GM21381 (cell line): ENCODE measurements around the gene MBD5.

Source experiments
- ATAC-seq: cut with Tn5 transposase; IDR thresholded peaks from one replicate; pipeline ENCODE4 v1.9.1; 2021; ENCODE audit warnings: mild to moderate bottlenecking, moderate library complexity; ENCODE audit not compliant: unreplicated experiment

The MBD5 gene

DNA sequence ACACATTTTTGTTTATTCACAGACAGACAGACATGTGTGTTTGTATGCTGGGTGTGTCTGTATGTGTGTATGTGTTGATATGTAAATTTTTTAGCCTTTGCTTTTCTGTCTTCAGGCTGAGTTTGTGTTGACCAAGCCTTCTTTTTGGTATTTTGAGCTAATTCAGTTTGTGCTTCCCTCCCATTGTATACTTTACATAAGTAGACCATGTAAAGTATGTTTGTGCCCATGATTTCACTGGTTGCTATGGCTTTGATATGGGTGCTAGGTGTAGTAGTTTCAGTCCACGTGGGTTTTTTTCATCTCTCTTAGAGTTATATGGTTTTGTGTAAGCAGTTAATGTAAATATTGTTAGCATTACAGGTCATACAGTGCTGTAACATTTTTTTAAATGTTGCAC is 494.2 kb downstream of the MBD5 start:
- no peak for ATAC-seq

DNA sequence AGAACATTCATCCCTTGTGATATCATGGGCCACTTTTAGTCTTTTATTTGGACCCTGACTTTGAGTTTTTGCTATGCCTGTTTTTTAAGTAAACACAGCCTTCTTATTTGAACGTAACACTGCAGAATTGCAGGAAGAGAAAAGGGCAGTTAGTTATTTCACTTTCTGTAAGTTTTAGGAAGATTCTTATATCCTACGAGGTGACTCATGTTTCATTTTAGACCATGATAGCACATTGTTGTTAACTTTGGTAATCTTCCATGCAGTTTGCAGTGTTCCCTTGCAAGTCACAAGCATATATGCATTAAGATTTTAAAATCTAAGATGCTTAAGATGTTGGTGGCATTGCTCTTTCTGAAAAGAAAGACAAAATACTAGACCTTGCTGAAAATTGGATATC is 495.1 kb downstream of the MBD5 start:
- no peak for ATAC-seq

DNA sequence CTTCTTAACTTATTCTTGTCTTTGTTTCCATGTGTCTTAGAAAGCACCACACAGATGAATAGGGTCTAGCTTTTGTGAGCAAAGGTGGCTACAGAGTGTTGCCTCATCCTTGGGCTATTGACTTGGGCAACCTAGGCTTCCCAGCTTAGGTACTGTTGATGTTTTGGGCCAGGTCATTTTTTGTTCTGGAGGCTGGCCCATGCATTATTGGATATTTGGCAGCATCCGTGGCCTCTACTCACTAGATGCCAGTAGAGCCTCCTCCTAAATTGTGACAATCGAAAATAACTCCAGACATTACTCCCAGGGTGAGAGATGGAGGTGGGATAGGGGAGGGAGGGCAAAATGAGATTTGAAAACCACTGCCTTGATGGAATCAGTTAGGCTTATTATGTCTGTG is 496.4 kb downstream of the MBD5 start:
- ATAC-seq, result no peak

DNA sequence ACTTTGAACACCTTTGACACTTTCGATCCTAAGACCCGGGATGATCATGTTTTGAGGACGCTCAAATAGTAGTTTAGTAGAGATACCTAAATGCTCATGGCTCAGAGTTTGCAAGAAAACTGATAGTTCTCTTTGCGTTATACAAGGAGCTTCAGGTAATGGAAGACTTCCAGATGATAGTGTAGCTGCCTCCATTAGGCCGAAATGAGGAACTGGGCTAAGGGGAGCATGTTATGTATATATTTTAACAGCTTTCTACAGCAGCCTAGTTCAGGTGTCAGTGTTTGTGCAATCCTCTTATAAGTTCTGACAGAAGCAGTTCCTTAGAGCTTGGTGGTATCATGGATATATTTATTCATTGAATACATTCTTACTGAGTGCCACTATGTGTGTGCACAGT is 496.9 kb downstream of the MBD5 start:
- ATAC-seq, result no peak

DNA sequence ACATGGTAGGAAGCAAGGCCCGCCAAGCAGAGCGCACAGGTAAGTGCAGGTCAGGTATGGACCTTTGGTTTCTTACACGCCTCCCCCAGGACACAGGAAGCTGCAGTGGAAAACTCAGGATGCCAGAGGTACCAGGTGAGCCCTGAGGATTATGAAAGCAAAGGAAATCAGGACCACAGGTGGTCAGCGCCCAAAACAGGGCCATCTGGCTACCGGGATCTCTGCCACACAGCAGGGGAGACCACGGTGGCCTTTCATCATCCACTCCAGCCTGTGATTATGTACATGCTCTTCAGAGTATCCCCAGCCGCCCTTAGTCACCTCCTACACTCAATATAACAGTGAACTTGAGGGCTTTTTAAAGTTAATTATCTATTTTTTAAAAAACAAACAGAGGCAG is 498.1 kb downstream of the MBD5 start:
- no peak for ATAC-seq

DNA sequence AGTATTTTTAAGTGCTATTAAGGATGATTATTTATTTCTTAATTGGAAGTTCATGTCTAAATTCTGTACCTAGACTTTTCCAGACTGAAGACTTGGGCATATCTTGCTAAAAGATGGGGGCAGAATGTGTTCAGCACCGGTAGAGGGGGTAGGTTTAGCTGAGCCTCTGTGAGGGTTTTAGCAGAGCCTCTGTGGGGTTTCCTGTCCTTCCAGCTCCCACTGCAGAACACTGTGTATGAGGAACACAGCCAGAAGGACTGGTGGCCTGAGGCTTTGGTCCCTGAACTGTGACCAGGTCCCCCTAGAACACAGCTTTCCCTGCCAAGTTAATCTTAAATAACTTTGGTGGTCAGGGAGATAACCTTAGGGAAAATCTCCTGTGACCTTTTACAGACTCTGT is 500.3 kb downstream of the MBD5 start:
- no peak for ATAC-seq

DNA sequence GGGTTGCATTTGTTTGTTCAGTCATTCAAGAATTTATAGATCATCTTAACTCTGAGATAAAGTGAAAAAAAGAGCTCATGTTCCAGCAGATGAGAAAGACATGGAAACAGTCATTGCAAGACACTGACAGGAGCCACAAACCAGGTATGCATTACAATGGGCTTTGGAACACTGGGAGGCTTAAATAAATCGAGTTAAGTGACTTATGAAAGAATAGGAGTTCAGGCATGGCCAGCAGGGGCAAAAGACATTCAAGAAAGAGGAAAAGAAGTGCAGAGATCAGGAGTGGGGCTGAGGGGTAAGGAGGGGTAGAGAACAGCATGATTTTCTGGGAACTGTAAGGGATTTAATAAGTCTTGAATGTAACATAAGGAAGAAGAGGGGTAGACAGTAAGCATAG is 502.4 kb downstream of the MBD5 start:
- ATAC-seq, result no peak

DNA sequence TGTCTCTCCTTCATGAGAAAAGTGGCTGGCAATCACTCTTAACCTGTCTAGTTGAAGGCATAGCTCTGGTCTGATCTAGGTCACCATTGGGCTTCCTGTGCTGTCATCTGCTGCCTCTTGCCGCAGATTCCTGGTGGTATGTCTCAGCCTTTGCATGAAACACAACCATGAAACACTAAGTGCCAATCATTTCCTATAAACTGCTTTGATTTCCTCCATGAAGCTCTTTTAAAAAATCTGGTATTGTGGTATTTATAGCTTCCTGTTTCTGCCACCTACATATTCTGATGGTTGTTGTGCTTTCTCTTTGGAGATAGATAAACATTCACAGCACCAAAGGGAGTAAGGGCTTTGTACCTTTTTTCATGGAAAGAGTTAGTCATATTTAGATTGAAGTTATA is 503.6 kb downstream of the MBD5 start:
- no peak for ATAC-seq

DNA sequence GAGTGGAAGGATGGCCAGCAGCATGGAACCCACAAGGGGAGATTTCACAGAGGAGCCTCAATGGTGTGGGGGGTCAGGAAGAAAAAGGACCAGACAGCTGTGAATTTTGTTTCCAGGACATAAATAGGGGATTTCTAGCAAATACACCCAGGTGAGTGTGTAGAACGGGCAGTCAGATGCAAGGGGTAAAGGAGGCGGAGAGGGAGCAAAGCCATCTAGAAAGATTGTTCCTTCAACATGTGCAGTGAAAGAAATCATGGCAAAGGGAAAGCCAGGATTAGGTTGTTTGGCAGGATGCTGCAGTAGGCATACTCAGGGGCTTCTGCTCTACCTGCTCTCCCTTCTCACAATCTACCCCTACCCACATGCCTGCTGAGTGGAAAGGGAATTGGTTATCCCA is 504.2 kb downstream of the MBD5 start:
- no peak for ATAC-seq

DNA sequence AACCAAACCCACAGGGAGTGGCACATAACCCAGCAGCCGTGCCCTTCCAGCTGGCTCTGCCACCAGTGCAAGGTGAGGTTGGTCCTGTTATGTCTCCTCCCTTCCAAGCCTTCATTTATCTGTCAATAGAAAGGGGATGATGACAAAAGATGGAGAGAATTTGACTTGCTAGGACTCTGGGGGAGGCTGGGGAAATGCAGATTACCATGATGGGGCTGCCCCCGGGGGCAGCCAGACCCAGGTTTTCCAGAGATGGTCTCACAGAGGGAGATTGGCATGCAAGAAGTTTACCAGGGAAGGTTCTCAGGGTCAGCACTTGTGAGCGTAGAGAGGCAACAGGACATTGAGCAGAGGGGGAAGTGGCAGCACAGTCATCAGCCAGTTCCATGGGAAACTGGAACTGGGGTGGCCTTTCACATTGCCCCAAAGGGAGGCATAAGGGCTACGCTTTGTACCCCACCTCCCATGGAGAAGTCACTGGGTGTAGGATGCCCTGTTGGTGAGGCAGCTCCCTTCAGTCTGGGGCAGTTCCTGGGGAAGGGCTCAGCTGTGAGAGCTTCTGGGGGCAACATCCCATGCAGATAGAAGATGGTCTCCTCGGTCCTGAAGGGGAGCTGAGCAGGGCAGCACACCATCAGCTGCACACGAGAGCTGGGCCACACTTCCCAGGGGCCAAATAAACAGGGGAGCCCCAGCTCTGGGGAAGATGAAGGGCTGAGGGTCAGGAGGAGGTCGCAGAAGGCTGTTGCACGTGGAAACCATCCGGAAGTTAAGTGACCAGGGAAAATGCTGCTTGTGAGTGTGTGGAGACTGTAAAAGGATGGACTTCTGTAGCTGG is 505.8 kb downstream of the MBD5 start:
- no peak for ATAC-seq

DNA sequence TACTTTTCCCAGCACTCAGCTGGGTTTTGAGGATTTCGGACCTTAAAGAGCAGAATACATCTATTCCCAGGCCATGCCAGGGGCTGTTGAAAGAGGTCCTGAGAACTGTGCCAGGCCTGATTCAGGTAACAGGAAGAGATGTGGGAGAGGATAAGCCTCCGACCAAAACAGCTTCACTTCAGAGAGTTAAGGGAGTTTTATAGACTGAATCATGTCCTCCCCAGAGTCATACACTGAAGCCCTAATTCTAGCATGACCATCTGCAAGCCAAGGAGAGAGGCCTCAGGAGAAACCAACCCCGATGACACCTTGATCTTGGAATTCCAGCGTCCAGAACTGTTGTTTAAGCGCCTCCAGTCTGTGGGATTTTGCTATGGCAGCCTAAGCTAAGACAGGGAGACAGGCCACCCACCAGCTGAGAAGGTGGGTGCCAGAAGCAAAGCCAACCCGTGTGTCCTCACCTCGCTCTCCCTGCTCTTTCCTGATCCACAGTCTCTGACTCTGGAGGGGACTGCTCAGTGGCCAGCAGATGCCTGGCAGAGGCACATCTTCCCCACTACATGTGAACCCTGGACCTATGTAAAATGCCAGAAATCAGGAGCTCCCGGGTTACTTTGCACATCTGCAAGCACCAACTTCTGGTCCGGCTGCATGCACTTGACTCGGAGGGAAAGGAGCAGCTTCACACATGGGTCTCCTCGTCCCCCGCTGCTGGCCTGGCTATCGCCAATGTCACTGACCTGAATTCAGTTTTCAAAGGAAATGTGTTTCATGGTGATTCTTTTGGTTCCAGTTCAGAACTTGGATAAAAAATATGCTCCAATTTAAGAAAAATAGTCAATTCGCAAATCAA is 506.8 kb downstream of the MBD5 start:
- no peak for ATAC-seq

DNA sequence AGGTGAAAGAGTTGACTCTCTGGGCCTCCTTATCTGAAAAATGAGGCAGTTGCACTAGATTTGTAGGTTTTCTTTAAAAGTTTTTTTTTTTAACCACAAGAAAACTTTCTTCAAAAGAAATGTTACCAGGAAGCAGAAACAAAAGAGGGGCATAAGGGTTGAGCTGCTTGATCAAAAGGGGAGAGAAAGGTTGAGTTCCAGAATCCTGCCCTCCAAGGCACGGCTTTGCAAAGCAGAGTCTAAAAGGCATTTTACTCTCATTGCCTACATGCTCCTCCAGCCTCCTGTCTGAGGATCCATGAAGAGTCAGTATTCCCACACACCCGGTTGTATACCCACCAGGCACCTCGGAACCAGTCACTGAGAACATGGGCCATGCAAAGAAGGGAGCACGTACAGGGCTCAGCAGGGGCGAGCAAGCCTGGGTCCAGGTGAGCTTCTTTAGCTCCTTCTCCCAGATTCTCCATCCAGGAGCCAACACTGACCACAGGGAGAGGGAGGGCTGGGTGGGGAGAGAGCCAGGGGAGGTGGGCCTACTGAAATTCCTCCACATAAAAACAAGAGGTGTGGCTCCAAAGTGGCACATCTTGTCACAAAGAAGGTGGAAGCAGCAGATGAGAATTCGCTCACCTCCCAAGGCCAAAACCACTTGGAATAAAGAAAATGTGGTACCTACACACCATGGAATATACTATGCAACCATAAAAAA is 507.6 kb downstream of the MBD5 start:
- no peak for ATAC-seq

DNA sequence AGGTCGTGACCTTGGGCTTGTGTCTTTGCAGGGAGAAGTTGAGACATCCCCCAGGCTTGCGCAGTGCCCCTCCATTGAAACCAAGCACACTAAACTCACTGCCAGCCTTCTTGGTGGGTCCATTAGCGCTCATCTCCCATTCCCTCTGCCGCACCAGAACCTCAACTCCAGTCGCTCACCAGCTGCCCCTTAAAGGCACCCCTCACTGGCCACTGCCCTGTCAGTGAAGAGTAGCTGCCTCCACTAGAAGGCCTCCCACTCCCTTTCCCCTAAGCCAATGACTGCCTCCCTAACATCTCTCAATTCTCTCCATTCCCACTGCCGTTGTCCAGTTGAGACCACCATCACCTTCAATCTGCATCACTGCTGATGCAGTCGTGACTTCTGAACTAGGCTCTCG is 508.9 kb downstream of the MBD5 start:
- ATAC-seq, result no peak

DNA sequence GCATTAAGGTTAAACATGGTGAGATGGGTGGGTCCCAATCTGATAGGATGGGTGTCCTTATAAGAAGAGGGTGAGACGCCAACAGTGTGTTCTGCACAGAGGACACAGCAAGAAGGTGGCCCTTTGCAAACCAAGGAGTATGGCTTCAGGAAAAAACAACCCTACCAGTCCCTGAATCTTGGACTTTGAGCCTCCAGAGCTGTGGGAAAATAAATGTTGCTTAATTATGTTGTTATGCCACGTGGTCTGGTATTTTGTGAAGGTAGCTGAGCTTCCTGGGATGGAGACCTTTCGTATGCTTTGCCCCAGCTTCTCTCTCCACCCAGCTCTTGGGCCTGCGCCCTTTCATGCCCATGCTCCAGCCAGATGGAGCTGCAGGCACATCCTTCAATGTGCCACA is 509.5 kb downstream of the MBD5 start:
- no peak for ATAC-seq

DNA sequence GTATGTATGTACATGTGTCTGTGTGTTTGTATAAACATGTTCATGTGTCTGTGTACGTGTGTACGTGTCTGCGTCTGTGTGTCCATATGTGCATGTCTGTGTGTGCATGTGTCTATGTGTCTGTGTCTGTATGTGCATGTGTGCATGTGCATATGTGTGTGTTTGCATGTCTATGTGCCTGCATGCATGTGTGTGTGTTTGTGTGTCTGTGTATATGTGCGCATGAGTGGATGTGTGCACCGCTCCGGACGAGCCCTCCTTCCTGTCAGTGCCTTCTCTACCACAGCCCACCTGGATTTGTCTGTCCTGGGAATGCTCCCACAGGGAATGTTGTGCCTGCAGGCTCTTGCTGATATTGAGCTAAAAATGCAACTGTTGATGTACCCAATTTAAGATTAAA is 510.3 kb downstream of the MBD5 start:
- no peak for ATAC-seq

DNA sequence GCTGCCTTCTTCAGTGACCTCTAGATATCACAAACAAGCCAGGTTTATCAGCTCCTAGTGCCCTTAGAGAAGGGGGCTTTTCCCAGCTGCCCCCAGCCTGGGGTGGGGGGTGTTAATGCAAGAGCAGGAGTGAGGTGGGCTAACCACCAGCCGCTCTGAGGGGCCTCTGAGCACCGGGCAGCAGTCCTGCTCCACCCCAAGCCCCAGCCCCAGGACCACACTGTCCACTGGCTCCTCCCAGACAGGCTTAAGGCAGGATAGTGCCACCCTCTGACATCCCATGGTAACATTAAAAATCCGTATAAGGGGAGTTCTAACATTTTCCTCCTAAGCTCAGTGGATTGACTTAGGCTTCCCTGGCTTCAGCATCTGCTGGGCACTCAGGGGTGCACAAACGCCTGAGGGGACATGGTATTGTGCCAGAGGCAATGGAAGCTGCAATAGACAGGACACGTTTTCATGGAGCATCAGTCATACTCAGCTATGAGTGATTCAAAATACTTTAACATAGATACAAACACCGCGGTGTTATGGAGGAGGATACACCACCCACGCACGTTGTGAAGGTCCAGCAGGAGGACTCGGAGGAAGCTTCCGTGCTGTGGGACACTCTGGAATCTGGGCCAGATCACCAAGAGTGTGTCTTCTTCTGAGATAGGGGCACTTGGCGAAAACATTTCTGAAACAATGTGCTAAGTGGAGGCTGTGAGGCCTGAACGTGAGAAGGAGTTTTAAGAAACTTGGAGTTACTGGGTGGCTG is 511.0 kb downstream of the MBD5 start:
- ATAC-seq, result no peak

DNA sequence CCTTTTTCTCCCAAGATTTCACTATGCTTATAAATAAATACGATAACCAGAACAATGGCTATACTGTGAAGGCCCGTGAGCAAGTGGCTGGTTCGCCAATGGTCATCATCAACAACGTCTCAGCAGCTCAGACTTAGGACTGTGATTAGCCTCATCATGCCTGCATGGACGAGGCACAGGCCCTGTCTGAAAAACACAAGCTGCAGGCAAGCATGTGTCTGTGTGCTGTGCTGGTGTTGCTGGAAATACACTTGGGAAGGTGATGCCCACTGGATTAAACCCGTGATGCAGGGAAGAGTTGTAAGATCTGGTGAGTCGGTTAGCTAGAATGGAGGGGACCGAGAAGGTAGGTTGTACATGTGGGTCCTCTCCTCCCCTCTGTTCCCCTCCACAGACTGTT is 512.1 kb downstream of the MBD5 start:
- ATAC-seq, result no peak

DNA sequence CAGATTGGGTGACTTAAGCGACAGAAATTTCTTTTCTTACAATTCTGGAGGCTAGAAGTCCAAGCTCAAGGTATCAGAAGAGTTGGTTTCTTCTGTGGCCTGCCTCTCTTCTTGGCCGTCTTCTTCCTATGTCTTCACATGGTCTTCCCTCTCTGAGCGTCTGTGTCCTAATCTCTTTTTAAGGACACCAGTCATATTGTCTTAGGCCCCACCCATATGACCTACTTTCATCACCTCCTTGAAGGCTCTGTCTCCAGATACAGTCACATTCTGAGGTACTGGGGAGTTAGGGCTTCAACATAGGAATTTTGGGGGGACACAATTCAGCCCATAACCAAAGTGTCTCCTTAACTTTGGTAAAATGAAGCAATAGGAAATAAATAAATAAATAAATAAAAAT is 512.8 kb downstream of the MBD5 start:
- no peak for ATAC-seq

DNA sequence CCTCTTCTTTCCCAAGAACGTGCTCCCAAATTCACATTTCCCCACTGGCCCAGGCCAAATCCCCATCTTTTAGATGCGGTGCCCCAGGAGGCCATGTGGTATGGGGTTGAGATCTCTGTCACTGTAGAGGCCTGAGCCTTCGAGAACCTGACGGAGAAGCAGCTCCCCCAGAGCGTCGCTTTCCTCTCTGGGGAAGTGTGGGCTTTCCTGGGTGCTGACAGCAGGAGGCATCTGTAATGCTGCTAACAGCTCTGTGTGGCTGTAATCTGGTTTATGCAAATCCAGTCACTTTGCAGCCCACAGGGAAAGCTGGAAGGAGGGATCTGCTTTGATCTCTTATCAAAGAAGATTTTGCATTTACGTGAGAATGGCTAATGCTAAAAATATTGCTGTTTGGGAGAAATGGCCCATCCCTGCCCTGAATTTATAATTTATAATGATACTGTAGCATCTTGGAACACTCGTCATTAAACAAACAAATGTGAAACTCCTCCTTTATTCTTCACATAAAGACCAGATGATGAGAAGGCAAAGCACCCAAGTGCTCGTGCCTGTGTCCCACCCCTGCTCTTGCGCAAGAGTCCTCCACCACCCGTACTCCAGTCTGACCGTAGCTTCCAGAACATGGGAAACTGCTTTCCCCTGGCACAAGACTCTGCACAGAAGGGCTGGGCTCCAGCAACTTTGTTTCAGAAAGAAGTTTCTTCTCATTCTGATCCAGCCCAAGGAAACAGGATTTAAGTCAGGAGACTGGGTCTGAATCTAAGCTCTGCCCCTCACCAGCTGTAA is 513.7 kb downstream of the MBD5 start:
- ATAC-seq, result no peak

DNA sequence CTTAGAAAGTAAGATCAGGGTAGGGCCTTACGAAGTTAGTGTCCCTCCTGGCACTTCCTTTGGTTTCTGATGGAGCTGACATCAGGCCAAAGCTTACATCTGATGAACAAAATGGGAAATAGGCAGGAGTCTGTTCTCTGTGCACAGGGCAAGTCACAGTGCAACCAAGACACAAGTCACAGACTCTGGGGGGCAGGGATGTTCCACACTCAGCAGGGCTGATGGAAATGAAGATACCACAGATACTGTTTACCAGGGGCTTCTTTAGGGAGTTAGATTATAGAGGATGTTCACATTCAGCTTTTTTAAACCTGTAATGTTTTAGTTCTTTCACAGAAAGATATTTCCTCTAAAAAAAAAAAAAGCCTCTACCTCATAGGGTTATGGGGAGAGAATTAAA is 517.5 kb downstream of the MBD5 start:
- ATAC-seq, result no peak
